Measurements from ENCODE around the gene MRTO4.
"Not testable (repeated sequence)": the region's sequence is repeated elsewhere in the genome, so short reads cannot be mapped to it uniquely, and the experiment has no call there.

DNA sequence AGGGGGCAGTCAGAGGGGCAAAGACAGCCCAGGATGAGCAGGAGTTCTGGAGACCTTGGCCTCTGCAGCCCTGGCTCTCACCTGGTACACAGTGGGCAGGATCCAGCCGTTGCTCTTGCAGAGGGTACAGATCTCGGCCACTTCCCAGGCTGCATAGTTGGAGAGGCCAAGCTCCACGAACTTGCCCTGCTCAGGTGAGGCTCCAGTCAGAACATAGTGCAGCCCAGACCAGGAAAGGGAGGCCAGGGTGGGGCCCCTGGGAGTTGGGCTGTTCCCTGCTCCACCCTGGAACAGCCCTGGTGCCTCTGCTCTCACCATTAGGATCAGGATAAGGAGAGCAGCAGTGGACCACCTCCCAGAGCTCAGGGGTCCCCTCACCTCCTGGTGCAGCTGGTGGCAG lies 34.2 kb downstream of the MRTO4 start:
- TF ChIP-seq, protein P1, sequence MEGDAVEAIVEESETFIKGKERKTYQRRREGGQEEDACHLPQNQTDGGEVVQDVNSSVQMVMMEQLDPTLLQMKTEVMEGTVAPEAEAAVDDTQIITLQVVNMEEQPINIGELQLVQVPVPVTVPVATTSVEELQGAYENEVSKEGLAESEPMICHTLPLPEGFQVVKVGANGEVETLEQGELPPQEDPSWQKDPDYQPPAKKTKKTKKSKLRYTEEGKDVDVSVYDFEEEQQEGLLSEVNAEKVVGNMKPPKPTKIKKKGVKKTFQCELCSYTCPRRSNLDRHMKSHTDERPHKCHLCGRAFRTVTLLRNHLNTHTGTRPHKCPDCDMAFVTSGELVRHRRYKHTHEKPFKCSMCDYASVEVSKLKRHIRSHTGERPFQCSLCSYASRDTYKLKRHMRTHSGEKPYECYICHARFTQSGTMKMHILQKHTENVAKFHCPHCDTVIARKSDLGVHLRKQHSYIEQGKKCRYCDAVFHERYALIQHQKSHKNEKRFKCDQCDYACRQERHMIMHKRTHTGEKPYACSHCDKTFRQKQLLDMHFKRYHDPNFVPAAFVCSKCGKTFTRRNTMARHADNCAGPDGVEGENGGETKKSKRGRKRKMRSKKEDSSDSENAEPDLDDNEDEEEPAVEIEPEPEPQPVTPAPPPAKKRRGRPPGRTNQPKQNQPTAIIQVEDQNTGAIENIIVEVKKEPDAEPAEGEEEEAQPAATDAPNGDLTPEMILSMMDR (IDR thresholded peaks at IDR 0.05; ENCODE audit: low read length) = not testable (repeated sequence)
- not testable (repeated sequence) for TF ChIP-seq EZH2phosphoT487 (IDR thresholded peaks at IDR 0.05; ENCODE audit: low read length); EZH2 (optimal IDR thresholded peaks at IDR 0.05; ENCODE audit: low read depth, low read length)

Measured in MM.1S (cell line).